NCI-H1436 treated with DMSO at 0.1 percent for 48 hours (cell line): ENCODE data around the gene CRYBG2.

Source experiments
- DNase-seq: peaks from one replicate; lab custom pipeline; 2025; lab: John Stamatoyannopoulos, UW

CRYBG2 gene

GRCh38 chr1:26372039-26372438 lies 18.1 kb upstream of the CRYBG2 start:
- no peak for DNase-seq

GRCh38 chr1:26370591-26371382 lies 16.9 kb upstream of the CRYBG2 start:
- DNase-seq, result no peak

- DNase-seq, result no peak
Observed at GRCh38 chr1:26368486-26368885, 14.6 kb upstream of the CRYBG2 start.

GRCh38 chr1:26368006-26368405 lies 14.1 kb upstream of the CRYBG2 start:
- no peak for DNase-seq

GRCh38 chr1:26367441-26367840 lies 13.5 kb upstream of the CRYBG2 start:
- no peak for DNase-seq

GRCh38 chr1:26364956-26365355 lies 11.0 kb upstream of the CRYBG2 start:
- no peak for DNase-seq

- DNase-seq, result no peak
Observed at GRCh38 chr1:26363549-26364448, 9.9 kb upstream of the CRYBG2 start.

- no peak for DNase-seq
Observed at GRCh38 chr1:26362331-26362730, 8.4 kb upstream of the CRYBG2 start.

GRCh38 chr1:26361605-26362122 lies 7.7 kb upstream of the CRYBG2 start:
- DNase-seq, result no peak

- no peak for DNase-seq
Observed at GRCh38 chr1:26360807-26361604, 7.1 kb upstream of the CRYBG2 start.

- DNase-seq, result no peak
Observed at GRCh38 chr1:26359981-26360806, 6.3 kb upstream of the CRYBG2 start.

GRCh38 chr1:26358411-26359384 lies 4.8 kb upstream of the CRYBG2 start:
- no peak for DNase-seq

- DNase-seq, result no peak
Observed at GRCh38 chr1:26357121-26357602, 3.2 kb upstream of the CRYBG2 start.

- DNase-seq, result no peak
Observed at GRCh38 chr1:26356106-26356505, 2.2 kb upstream of the CRYBG2 start.

- no peak for DNase-seq
Observed at GRCh38 chr1:26354972-26355371, 1.0 kb upstream of the CRYBG2 start.

- DNase-seq, result no peak
Observed at GRCh38 chr1:26353210-26353859, 595 bp downstream of the CRYBG2 start.

GRCh38 chr1:26352338-26352679 lies 1.6 kb downstream of the CRYBG2 start:
- no peak for DNase-seq

GRCh38 chr1:26351590-26352337 lies 2.2 kb downstream of the CRYBG2 start:
- DNase-seq, result no peak
